SIG-M5 (cell line): Measurements from ENCODE around the gene TMOD1.

ENCODE experiments used
- DNase-seq: peaks from one replicate; lab custom pipeline; 2025; lab: John Stamatoyannopoulos, UW

TMOD1 gene

GRCh38 chr9:97517331-97518089 lies 16.0 kb downstream of the TMOD1 start:
- no peak for DNase-seq

GRCh38 chr9:97518166-97518908 lies 16.9 kb downstream of the TMOD1 start:
- no peak for DNase-seq

- DNase-seq, result no peak
These were observed 17.4 kb downstream of the TMOD1 start for GRCh38 chr9:97518909-97519307.

- no peak for DNase-seq
These were observed 18.0 kb downstream of the TMOD1 start for GRCh38 chr9:97519441-97519970.

- DNase-seq, result no peak
These were observed 20.3 kb downstream of the TMOD1 start for GRCh38 chr9:97521576-97522333.

- no peak for DNase-seq
These were observed 23.0 kb downstream of the TMOD1 start for GRCh38 chr9:97524424-97524823.

GRCh38 chr9:97525451-97525850 lies 24.0 kb downstream of the TMOD1 start:
- DNase-seq, result no peak

GRCh38 chr9:97526895-97527575 lies 25.6 kb downstream of the TMOD1 start:
- no peak for DNase-seq

- no peak for DNase-seq
These were observed 26.4 kb downstream of the TMOD1 start for GRCh38 chr9:97527626-97528528.

GRCh38 chr9:97528529-97529230 lies 27.2 kb downstream of the TMOD1 start:
- DNase-seq, result no peak

- no peak for DNase-seq
These were observed 28.1 kb downstream of the TMOD1 start for GRCh38 chr9:97529363-97530076.

- DNase-seq, result no peak
These were observed 30.5 kb downstream of the TMOD1 start for GRCh38 chr9:97531888-97532376.

- no peak for DNase-seq
These were observed 32.7 kb downstream of the TMOD1 start for GRCh38 chr9:97534185-97534584.

- DNase-seq, result no peak
These were observed 33.6 kb downstream of the TMOD1 start for GRCh38 chr9:97534961-97535594.

- no peak for DNase-seq
These were observed 34.3 kb downstream of the TMOD1 start for GRCh38 chr9:97535771-97536170.

GRCh38 chr9:97536480-97536879 lies 35.0 kb downstream of the TMOD1 start:
- no peak for DNase-seq

- DNase-seq, result no peak
These were observed 42.1 kb downstream of the TMOD1 start for GRCh38 chr9:97543561-97543960.

- no peak for DNase-seq
These were observed 44.0 kb downstream of the TMOD1 start for GRCh38 chr9:97545486-97545885.
